Measurements from ENCODE around the gene CPB2.
A peak's percentile ranks its signal among the peaks of the same experiment; 100 is the strongest.

The CPB2 gene

GRCh38 chr13:46097015-46097414, 7.8 kb downstream of the CPB2 start:
- DNase-seq (ENCODE audit: low read depth), result no peak

DNA sequence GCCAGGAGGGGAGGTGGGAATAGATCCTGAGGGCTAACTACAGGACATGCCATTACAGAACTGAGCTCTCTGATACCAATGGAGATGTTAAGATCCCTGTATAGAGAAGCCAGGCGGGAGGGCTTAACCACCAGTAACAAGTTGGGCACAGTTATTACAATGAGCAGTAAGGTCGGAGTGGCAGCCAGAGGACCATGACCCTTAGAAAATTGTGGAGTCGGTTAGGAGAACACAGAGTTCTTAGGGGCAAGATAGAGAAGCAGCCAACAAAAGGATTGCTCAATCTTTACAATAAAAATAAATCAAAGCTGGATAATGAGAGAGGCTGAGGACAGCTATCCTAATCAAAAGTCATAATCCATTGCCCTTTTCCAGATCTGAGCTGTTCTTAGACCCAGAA, 10.4 kb downstream of the CPB2 start:
- no peak for DNase-seq (ENCODE audit: low read depth)

GRCh38 chr13:46088821-46089562, 15.8 kb downstream of the CPB2 start:
- DNase-seq (ENCODE audit: low read depth), result no peak

GRCh38 chr13:46087481-46087880, 17.4 kb downstream of the CPB2 start:
- no peak for DNase-seq (ENCODE audit: low read depth)

GRCh38 chr13:46086985-46087384, 17.8 kb downstream of the CPB2 start:
- DNase-seq (ENCODE audit: low read depth), result no peak

GRCh38 chr13:46086421-46086922, 18.4 kb downstream of the CPB2 start:
- DNase-seq (ENCODE audit: low read depth), result no peak

DNA sequence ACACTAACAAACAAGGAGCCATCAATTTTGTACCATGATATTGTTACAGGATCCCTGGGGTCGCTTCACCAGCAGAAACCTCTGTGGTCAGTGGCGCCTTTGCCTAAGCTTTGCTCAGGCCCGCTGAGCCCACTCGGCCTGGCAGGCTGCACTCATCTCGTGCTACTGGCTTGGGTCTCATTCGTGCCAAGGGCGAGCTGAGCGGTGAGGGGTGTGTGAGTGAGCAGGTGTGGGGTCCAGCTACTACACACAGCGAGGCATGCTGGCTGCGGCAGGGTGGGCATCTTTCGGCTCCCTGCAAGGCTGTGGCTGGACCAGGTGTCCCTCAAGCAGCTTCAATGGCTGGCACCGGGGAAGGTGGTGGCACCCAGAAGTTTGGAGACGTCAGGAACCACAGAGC, 19.1 kb downstream of the CPB2 start:
- DNase-seq (ENCODE audit: low read depth), result no peak

DNA sequence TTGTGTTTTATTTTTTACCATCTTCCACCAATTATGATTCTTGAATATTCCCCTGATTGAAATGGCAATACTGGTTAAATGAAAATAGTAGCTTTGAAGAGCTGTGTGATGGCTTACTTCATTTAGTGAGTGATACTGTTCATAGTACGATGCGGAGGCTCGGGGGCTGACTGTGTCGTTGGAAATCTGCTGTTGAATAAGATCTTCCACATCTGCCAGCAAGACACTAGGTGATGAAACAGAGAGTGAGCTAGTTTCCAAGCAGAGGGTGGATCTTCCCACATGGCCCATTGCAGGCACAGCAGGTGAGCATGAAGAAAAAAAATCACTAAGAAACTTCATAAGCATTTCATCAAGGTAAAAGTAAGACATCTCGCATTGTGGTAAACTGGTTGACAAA, 22.5 kb downstream of the CPB2 start:
- no peak for DNase-seq (ENCODE audit: low read depth)

GRCh38 chr13:46079770-46080169, 25.1 kb downstream of the CPB2 start:
- DNase-seq (ENCODE audit: low read depth), result no peak

DNA sequence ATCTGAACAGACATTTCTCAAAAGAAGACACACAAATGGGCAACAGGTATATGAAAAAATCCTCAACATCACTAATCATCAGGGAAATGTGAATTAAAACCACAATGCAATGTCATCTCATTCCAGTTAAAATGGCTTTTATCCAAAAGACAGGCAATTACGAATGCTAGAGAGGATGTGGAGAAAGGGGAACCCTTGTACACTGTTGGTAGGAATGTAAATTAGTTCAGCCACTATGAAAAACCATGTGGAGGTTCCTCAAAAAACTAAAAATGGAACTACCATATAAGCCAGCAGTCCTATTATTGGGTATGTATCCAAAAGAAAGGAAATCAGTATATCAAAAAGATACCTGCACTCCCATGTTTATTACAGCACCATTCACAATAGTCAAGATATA, 27.6 kb downstream of the CPB2 start:
- DNase-seq (ENCODE audit: low read depth), result no peak

- DNase-seq (ENCODE audit: low read depth), result no peak
These were observed 28.0 kb downstream of the CPB2 start for GRCh38 chr13:46076827-46077226.

GRCh38 chr13:46075811-46076210, 29.0 kb downstream of the CPB2 start:
- no peak for DNase-seq (ENCODE audit: low read depth)

DNA sequence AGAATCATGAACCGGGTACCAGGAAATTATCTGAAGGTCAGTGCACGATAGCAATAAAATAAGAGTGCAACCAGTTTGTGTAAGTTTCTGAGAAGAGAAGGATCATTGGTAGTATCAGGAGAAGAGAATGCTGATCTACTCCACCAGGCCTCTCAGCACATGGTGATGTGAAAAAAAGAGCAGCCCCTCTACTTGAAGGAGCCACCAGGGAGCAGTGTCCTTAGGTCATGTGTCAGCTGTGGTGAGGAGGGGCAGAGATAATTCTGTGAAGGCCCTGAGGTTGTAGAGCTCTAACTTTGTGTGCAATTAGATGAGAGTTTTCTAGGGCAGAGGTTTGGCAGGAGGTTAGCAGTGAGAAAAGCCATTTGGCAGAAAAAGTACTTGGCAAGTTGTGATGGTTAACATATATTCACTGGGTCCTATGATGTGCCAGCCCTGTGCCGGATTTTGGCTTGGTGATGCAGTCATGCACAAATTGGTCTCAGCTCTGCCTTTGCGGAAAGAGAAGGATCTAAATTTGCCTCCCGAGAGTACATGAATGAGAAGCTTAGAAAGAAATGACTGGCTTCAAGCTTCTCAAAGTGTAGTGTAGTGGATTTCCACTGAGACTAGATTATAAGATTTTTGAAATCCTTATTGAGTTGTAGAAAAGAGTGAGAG, 33.1 kb downstream of the CPB2 start:
- no peak for DNase-seq (ENCODE audit: low read depth)

DNA sequence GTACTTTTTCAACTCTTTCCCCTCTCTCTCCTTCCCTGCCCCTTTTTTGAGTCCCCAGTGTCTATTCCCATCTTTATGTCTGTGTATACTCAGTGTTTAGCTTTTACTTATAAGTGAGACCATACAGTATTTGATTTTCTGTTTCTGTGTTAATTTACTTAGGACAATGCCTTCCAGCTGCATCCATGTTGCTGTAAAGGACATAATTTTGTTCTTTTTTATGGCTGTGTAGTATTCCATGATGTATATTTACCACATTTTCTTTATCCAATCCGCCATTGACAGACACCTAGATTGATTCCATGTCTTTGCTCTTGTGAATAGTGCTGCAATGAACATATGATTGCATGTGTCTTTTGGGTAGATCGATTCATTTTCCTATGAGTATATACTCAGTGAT, 41.5 kb downstream of the CPB2 start:
- no peak for DNase-seq (ENCODE audit: low read depth)

- DNase-seq (ENCODE audit: low read depth), result no peak
These were observed 42.6 kb downstream of the CPB2 start for GRCh38 chr13:46062185-46062584.

DNA sequence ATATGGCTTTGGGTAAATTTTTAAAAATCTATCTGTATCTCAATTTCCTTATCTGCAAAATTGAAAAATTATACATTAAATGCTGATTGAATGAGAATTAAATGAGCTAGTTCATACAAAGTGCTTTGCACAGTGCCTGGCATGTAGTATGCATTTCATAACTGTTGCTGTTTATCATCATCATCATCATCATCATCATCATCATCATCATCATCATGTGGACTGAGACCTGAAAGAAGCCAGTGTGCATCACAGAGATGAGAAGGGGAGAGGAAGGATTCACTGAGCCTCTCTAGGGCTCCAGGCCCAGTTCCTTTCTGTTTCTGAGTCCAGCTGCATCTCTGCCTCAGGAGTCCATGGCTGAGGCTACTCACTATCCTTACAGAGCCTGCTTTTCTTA, 45.4 kb downstream of the CPB2 start:
- DNase-seq (ENCODE audit: low read depth), result no peak

DNA sequence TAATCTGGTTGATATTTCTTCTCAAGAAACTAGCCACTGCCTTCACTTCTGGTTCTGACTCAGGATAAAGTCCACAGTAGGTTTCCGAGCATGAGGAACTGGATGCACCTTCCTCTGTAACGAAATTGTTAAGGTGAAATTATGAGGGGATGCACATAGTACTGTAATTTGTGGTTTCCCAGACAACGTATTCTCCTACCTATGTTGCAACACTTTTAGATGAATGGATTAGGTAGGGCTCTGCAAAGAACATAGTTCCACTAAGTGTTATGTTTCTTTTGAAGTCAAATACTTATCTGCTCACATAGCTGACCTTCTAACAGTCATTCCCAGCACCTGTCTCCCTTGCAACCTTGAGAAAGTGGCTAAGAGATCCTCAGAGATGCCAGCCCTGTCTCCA, 46.6 kb downstream of the CPB2 start:
- DNase-seq (ENCODE audit: low read depth), result no peak

GRCh38 chr13:46057256-46058015, 47.4 kb downstream of the CPB2 start:
- no peak for DNase-seq (ENCODE audit: low read depth)

- no peak for DNase-seq (ENCODE audit: low read depth)
These were observed 51.4 kb downstream of the CPB2 start for GRCh38 chr13:46053162-46054012.

- DNase-seq (ENCODE audit: low read depth), result peak; percentile 86
These were observed 52.3 kb downstream of the CPB2 start, which contains the start of gene ZC3H13 for GRCh38 chr13:46052319-46053161. TSS of gene ZC3H13 (minus strand) at chr13:46052746. CDS start at chr13:46045507, 7,239 bp downstream.

DNA sequence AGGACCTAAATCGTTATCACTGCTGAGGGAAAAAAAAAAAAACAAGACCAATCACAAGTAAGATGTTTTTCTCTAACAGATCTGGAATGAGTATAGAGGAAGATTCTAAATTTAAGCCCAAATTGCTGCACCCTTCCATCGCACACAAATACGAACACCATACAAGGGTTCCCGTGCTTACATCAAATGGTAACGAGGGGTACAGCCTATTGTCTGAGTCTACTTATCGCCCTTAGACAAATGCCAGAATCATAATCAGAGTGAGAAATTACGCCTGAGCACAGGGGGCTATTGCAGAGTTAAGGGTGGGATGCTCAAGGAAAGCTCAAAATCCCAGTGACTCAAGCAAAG, 52.9 kb downstream of the CPB2 start:
- no peak for DNase-seq (ENCODE audit: low read depth)

Measured in activated T-helper 1 cell treated with Interleukin-2 at 50 U/mL for 16 hours (primary cell).